Hindlimb muscle (tissue), 1 donor: ENCODE data around the gene NCBP1. TPM values are rescaled to one million over a fixed set of nuclear protein-coding genes. Genes with fewer than 3 reads are reported as not detected.

Experiments
- DNase-seq: peaks from one replicate; pipeline ENCODE4 v3.0.0-alpha.2; 2013
- polyA plus RNA-seq: library from polyadenylated mRNA; unstranded; fragments of 120-200 nt; gene quantifications from one replicate; pipeline ENCODE4 v1.2.1, GENCODE V29; 2013; ENCODE audit not compliant: insufficient read length

Gene NCBP1
- polyA plus RNA-seq, 1 donor, result 33.8 TPM

DNA sequence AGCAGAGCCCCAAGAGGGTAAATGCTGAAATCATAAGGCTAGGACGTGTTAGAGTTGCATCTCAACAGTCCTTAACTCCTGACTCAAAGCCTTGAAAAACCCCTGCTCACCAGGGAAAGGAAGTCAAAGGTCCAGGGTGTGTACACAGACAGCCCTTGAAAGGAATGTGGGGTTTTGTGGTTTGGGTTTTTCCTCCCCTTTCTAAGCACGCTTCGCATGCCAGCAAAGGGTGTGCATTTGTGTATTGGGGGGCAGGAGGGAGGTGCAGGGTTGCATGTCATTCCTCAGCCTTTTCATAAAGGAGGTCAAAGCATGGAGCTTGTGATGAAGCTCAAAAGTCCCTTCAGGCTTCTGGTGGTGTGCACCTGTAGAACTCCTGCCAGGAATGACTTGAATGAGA, 80.8 kb downstream of the NCBP1 start:
- no peak for DNase-seq

GRCh38 chr9:97717866-97718265, 84.2 kb downstream of the NCBP1 start:
- no peak for DNase-seq

GRCh38 chr9:97721396-97721795, 87.8 kb downstream of the NCBP1 start:
- DNase-seq, result no peak

DNA sequence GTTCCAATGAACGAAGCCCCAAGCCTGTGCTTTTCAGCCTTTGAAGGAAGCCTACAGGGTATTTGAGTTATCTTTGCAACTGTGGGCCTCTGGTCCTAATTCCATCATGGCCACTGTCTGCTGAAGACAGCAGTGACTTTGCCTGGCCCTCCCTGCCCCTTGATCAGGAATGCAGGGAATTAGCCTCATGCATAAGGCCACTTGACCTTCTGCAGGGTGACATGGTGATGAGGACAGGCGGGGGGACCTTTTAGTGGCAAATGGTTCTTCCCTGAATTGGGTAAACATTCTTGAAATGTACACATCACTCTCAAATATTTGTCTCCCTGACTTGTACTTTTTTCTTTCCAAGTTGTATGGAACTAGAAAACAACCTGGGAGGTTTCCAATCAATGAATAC, 88.7 kb downstream of the NCBP1 start:
- no peak for DNase-seq

Other genes starting within 250 kb of the NCBP1 start
- gene TDRD7, start 221.7 kb upstream of the NCBP1 start, polyA plus RNA-seq, result 5.4 TPM
- 145 TPM for gene TMOD1, start 132.2 kb upstream of the NCBP1 start, polyA plus RNA-seq
- 22.2 TPM for gene TSTD2, start 453 bp upstream of the NCBP1 start, polyA plus RNA-seq
- gene XPA, start 63.5 kb downstream of the NCBP1 start, polyA plus RNA-seq, result 21.0 TPM
- gene FOXE1, start 219.4 kb downstream of the NCBP1 start, polyA plus RNA-seq, result not detected